HG02870 (cell line): ENCODE data around the gene REEP2.

Experiments used
- ATAC-seq: cut with Tn5 transposase; IDR thresholded peaks from one replicate; pipeline ENCODE4 v1.9.1; 2021; ENCODE audit warnings: mild to moderate bottlenecking, moderate library complexity; ENCODE audit not compliant: unreplicated experiment

REEP2 gene

DNA sequence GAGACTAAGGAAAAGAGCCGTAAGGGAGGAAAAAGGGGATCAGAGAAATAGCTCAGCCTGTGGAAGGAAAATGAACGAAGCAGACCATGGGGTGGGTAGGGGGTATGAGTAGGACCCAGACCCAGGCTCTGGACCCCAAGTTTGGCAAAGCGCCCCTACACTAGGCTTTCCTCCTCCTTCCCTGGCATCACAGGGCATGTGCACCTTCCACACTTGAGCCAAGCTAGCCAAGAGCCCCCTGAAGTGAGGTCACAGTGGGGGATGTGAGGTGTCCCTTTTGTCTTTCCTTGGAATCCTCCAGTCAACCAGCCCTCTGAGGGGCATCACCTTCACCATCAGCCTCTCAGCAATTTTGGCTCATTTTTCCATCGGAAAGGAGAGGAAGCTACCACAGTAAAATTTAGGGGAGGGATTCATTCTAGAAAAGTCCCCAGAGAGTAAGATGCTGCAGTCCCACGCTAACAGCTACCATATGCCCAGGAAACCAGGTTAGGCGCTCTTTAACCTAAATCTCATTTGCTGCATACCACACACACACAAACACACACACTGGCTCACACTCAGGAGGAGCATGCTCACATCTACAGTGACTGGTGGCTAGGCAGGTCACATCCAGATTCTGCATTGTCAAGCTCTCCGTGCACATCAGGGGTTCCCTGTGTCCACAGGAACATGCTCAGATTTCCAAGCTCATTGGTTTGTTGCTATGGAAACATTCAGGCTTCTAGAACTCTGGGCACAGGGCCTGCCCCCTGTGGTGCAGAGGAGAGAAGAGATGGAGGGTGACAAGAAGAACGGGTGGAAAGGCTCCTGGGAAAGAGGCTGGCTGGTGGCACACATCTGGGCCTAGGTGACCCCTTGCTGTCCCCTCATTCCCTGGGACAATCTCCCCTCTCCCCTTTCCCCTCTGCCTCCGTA, 9.9 kb downstream of the REEP2 start:
- ATAC-seq = no peak

DNA sequence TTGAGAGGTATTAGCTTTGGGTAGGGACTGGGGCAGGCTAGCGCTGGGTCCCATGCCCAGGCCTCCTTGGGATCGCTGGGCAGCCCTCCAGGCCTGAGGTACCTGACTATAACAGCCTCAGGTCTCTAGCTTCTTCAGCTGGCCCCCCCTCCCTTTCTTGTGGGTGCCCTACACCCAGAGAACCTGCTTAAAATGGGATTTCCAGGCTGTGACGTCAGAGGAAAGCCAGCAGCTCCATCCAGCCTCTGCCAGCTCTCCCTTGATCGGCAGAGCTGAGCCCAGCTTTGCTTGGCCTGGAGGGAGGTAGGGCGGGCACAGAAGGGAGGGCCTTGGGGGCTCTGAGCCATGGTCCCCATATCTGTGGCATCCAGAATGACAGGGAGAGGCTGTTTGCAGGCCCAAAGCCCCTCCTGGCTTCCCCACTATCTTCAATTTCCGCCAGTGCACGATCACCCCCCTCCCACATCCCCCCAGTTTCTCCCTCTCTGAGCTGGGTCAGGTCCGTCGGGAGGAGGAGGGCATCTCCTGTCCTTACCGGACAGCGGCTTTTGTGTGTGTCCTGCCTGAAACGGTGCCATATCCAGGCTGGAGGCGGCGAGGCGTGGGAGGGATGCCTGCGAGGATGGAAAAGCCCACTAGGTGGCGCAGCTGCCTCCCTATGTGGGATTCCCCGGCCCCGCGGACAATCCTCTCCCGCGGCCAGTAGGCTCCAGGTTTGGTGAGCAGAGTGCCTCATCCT, 10.8 kb downstream of the REEP2 start:
- ATAC-seq = no peak

DNA sequence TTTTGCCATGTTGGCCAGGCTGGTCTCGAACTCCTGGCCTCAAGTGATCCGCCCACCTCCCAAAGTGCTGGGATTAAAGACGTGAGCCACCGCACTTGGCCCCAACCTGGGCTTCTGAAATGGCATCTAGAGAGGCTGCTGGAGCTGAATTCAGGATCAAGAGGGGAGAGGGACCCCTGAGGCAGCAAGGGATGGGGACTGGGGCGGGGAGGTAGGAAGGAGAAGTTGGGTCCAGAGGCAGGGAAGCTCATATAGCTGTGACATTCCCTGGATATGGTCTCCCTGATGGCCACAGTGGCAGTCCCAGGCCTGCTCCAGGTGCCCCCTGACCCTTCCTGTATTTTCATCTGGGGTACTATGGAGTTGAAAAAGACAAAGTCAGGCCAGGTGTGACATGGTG, 12.1 kb downstream of the REEP2 start:
- ATAC-seq = no peak

DNA sequence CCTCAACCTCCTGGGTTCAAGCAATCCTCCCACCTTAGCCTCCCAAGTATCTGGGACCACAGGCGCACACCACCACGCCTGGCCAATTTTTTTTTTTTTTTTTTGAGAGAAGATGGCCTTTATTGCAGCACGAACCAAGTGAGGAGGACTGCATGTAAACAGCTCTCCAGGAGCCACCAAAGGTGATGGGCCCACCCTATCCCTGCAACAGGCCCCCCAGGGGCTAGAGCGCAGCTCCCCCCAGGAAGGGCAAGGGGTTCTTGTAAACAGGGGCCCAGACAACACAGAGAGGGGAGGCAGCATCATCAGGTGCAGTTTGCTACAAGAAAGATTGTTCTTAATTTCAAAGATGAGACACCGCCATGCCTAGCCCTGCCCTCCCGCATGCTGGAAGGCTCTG, 13.9 kb downstream of the REEP2 start:
- ATAC-seq = no peak

DNA sequence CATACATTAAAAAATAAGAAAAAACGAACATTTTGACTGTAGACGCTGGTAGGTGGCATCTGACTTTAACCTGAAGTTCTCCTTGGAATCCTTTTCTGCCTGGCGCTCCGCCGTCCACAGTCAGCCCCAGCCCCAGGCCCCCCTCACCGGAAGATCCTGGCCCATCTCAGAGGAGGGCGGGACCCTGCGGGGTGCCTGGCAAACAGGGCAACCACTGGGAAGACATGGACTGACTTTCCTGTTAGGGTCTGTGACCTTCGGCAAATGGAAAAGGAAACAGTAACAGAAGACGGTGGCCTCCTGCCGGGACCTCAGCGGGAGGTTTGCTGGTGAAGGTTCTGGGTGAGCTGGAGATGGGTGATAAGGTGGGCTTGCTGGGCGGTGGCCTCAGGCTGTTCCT, 14.7 kb downstream of the REEP2 start:
- no peak for ATAC-seq

DNA sequence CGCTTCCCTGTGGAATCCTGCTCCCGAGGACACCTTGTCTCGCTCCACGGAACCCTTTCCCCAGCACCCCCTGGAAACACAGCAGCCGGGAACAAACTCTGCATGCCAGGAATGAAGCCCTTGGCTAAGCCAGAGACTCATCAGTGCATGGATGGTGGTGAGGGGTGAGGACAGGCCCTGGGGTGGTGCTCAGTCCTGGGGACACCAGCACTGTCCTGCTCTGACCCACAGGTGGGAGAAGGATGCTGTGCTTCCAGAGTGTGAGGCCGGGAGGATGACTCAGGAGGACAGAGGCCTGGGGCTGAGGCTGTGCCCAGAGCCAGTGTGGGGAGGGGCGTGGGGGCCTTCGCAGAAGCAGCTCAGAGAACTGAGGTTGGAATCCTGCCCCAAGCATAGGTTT, 15.3 kb downstream of the REEP2 start:
- no peak for ATAC-seq

DNA sequence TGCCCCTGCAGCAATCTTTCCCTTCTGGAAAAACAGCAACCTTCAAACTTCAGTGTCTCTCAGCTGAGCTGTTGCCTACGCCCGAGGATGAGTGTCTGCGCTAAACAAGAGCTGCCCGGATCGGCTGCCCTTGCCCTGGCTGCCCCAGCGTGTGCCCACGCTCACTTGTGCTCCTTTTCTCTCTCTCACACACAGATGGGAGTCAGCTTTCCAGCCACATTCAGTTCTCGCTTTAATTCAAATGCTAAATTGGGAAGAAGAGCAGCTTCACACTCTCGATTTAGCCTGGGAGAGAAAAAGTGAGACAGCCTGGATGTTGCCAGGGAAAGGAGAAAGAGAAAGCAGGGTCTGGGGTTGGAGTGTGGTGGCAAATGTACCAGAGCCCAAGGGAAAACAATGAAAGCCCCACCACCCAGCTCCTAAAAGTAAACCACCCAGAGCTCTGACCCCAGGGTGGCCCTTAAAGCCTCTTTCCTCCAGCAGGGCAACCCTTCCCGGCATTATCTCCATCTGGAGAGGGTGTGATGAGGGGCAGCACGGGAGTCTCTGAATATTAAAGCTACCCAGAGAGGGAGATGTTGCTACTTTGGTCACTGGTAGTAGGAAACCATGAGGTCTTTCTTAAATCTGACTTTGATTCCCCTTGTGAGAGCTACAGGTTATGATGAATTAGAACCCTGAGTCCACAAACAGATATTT, 16.5 kb downstream of the REEP2 start:
- ATAC-seq = no peak

DNA sequence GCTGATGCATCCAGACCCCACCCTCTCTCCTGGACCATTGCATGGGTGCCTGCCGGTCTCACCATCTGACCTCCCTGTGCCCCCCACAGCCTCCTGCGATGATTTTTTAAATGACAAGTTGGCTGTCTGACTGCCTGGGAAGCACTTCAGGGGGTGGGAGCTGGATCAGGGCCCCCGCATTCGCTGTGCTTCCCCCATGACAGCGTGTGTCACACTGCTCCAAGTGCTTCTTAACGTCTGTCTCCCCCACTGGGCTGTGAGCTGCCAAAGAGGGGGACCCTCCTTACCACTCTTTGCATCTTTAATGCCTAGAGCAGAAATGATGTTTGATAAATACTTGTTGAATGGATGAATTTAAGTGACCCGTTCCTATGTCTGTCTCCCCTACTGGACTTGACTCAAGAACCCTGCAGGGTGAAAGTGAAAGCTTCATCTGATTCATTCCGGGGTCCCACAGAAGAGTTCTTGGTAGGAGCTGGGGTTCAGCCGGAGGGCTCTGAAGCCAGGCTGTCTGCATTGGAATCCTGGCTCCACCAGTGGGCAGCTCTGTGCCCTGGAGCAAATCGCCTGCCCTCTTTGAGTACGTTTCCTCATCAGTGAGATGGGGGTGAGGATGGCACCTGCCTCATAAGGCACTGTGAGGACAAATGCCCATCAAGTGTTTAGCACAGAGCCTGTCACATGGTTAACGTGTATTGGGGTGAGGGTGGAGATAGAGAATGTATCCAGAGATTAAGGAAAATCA, 18.8 kb downstream of the REEP2 start:
- ATAC-seq = no peak

DNA sequence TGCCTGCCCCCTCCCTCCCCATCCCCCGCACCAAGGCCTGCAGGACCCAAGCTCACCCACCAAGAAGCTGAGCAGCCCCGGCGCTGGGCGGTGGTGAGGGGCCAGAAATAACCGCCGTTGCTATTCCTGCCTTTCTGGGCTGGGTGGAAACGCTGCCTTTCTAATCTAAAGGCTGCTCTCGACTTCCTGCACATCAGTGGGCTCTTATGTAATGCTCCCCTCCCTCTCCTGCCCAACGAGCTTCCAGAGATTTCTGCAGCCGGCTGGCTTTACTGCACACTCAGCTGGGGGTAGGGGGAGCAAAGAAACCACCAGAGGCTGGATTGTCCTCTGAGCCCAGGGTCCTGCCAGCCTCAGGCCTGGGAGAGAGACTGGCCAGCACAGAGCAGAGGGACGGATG, 19.5 kb downstream of the REEP2 start:
- no peak for ATAC-seq

DNA sequence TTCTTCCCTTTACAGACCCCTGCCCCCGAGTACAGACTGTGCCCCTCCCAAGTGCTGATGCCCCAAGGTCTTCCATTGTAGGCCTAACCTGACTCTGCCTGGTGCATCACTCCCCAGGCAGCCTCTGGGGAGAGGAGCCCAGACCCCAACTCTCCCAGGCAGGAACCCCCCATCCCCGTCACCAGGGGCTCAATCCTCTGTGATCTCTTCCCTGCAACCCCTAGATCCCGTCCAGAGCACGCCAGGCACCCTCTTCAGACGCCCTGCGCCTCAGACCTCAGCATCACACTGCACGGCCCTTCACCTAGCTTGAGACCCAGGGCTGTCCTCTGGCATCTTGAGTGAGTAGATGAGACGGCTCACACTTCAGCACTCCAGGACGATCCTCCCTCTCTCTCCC, 20.0 kb downstream of the REEP2 start:
- ATAC-seq = no peak

DNA sequence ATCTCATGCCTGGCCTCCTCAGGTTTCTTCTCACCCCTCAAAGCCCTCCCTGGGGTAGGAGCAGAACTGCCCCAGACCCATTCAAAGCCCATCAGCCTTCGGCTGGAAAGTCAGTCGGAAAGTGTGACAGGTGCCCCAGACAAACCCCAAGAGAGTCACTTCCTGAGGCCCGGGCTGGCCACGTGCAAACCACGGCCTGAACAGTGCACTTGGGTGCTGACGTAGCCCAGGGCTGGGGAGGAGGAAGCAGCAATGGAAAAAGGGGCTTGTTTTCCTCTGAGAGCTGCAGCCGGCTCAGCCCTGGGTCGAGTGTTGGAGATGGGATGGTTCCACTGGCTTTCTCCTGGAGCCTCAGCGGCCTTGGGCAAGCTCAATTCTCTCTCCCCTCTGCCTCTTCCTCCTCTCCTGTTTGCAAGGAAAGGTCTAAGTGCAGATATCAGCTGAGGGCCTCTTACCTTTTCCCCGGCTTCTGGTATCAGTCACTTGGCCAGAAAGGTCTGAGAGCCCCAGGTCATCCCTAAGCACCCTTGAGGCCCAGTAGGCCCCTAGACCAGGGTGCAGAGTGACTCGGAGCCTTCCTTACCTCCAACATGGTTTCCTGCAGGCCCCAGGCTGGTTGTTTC, 20.6 kb downstream of the REEP2 start:
- peak; percentile 31 for ATAC-seq

DNA sequence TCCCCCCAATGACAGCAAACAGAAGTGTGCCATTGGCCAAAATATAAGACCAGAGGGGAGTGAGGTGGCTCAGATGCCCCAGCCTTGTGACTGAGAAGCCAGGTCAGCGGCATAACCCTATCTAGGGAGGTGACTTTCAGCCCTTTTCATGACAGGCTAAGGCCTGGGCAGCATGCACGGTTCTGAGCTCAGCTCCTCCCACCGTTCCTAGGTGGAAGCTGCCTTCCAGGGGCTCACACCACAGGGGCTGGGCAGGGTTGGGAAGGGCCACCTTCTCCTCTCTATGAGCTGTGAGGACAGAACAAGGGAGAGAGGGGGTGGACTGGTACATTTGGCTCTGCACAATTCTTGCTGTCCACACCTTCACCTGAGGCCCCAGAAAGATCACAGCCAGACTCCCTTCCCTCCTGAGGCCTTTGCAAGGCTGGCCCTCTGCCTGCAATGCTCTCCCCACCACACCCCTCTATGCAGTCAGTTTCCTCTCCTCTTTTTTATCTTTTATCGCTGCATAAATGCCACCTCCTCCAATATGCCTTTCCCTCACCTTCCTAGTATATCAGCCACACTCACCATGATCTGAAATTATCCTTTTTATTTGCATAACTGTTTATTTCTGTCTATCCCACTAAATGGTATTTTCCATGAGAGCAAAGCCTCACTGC, 21.3 kb downstream of the REEP2 start:
- ATAC-seq = no peak

DNA sequence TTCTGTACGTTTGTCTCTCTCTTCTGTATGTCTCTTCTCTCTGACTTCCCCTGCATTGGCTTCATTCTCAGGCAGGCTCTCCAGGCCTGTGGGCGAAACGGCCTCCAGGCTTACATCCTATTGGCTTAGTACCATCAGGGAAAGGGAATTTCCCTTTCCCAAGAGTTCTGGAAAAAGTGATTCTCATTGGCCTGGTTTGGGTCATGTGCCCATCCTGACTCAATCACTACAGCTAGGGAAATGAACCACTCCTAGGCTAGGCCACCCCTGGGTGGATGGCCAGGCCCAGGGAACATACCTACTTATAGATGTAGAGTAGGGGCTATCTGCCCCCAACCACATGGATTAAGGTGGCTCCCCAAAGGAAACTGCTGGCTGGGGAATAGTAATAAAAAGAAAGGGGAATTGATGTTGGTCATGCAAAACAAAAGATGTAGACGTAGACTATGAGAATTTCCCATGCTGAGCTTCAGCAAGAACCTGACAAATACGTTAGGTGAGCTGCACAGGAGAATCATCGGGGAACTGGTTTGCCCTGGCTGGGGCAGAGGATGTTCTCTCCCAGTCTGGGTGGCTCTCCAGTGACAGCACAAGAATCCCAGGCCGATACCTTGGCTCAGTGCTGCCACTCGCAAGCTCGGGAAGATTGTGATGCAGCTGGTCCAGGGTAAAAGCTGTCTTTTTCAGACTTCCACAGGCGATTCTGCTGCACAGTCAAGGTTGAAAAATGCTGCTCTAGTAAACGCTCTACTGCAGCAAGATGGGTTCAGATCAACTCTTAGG, 22.7 kb downstream of the REEP2 start:
- ATAC-seq = no peak

DNA sequence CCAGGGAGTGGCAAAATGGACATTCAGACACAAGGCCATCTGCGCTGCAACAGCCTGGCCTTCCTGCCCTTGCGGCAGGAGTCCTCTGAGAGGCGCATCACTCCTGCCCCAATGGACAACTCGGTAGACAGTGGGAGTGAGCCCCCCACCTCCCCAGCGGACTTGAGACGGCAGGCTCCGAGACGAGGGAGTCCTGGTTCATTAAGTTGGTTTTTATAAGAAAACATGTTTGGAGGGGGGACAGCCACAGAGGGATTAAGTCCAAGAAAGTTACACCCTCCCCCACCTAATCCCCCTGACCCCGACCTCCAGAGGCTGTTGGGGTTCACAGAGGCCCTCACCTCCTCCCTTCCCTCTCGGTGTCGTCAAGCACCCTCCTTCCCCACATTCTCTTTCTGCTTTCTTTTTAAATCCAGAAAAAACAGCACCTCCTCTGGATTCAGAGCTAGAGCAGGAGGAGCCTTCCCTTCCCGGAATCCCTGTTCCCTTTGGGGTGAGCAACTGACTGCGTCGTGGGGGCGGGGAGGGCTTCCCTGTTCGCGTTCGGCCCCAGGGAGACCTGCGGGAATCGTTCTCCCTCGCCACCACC, 24.7 kb downstream of the REEP2 start:
- no peak for ATAC-seq

DNA sequence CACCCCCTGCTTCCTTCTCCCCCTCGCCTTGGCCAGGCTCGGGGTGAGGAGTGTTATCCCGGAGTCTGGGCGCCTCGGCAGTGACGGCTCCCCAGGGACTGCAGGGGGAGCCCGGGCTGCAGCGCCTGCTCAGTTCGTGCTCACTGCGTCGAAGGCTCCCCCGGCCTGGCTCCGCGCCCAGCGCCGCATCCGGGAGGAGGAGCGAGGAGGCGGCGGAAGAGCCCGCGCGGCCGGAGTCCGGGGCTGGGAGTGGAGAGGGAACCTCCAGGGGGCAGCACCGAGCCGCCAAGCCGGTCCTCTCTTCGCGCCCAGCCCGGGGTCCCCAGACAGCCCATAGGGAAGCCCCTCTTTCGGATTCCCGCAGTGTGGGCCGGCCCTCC, 25.1 kb downstream of the REEP2 start:
- ATAC-seq = peak; percentile 40

DNA sequence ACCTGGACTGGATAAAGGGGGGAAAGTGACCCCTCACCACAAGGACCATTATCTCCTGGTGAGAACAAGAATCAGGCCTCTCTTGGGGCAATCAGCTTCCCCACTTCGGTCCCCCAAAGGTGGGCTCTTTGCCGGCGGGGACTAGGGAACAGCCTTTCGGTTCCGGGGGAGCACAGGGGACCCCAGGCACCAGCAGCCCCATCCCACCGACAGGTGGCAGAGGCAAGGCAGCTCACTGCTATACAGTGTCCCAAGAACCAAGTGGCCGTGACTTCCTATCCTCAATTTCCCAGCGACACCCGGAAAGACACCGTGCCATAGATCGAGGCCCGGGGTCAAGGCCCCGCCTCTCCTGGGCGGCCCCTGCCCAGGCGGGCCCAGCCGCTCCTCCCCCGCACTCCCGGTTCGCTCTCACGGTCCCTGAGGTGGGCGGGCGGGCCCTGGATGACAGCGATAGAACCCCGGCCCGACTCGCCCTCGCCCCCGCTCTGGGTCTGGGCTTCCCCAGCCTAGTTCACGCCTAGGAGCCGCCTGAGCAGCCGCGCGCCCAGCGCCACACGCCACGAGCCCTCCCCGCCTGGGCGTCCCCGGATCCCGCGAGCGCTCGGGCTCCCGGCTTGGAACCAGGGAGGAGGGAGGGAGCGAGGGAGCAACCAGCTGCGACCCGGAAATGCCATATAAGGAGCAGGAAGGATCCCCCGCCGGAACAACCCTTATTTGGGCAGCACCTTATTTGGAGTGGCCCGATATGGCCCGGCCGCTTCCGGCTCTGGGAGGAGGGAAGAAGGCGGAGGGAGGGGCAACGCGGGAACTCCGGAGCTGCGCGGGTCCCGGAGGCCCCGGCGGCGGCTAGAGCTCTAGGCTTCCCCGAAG, 25.8 kb downstream of the REEP2 start:
- ATAC-seq = peak; percentile 78

DNA sequence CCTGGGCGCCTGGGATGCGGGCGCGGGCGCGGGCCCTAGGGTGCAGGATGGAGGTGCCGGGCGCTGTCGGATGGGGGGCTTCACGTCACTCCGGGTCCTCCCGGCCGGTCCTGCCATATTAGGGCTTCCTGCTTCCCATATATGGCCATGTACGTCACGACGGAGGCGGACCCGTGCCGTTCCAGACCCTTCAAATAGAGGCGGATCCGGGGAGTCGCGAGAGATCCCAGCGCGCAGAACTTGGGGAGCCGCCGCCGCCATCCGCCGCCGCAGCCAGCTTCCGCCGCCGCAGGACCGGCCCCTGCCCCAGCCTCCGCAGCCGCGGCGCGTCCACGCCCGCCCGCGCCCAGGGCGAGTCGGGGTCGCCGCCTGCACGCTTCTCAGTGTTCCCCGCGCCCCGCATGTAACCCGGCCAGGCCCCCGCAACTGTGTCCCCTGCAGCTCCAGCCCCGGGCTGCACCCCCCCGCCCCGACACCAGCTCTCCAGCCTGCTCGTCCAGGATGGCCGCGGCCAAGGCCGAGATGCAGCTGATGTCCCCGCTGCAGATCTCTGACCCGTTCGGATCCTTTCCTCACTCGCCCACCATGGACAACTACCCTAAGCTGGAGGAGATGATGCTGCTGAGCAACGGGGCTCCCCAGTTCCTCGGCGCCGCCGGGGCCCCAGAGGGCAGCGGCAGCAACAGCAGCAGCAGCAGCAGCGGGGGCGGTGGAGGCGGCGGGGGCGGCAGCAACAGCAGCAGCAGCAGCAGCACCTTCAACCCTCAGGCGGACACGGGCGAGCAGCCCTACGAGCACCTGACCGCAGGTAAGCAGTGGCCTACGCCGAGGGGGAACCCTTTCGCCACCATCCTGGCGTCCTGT, 26.6 kb downstream of the REEP2 start, which contains the start of gene EGR1:
Gene EGR1 (plus strand): TSS at position 219 of the 864 bp plus-strand sequence. CDS start 283 bp downstream, at position 502.
- ATAC-seq = peak; percentile 53
